Activated CD8-positive, alpha-beta T cell treated with anti-CD3 and anti-CD28 coated beads for 36 hours (primary cell): ENCODE results near the gene PRKN. TPM values are rescaled to one million over a fixed set of nuclear protein-coding genes. Genes with fewer than 3 reads are reported as not detected.

Experiments used
- ATAC-seq: fragments of 200-7000 bp; cut with Tn5 transposase; one replicate; pipeline ENCODE4 v1.10.0; 2021; ENCODE audit warnings: mild to moderate bottlenecking, moderate library complexity
- CTCF ChIA-PET: fragments of 350-600 bp; sonication (Branson Sonifier 250); formaldehyde crosslinking; loops from one replicate; lab custom pipeline; 2021; ENCODE audit warnings: antibody characterized with exemption; lab: Charles Lee
- POLR2A ChIA-PET: fragments of 350-600 bp; sonication (Branson Sonifier 250); formaldehyde crosslinking; loops from one replicate; lab custom pipeline; 2021; ENCODE audit warnings: antibody characterized with exemption; lab: Charles Lee
- DNase-seq: peaks from one replicate; pipeline ENCODE4 v3.0.0-alpha.2; 2020
- H3K27ac Mint-ChIP-seq: one replicate; pipeline ENCODE4 v1.8.0; 2021; ENCODE audit warnings: mild to moderate bottlenecking, mixed read lengths
- H3K27me3 Mint-ChIP-seq: one replicate; pipeline ENCODE4 v1.8.0; 2021; ENCODE audit warnings: mixed read lengths
- H3K36me3 Mint-ChIP-seq: one replicate; pipeline ENCODE4 v1.8.0; 2021; ENCODE audit warnings: low read depth, mixed read lengths
- H3K4me1 Mint-ChIP-seq: one replicate; pipeline ENCODE4 v1.8.0; 2021; ENCODE audit warnings: low read depth, mixed read lengths
- H3K4me3 Mint-ChIP-seq: one replicate; pipeline ENCODE4 v1.8.0; 2021; ENCODE audit warnings: mild to moderate bottlenecking, moderate library complexity, mixed read lengths
- H3K9me3 Mint-ChIP-seq: one replicate; pipeline ENCODE4 v1.8.0; 2021; ENCODE audit warnings: mixed read lengths
- CTCF ChIP-seq: fragments of 200-600 bp; IDR thresholded peaks from one replicate; pipeline ENCODE4 v1.8.0; 2022; ENCODE audit warnings: antibody characterized with exemption, mild to moderate bottlenecking
- intact Hi-C: fragments of 100-400 bp; cut with micrococcal nuclease; formaldehyde crosslinking; loops from one replicate; pipeline ENCODE4 v1.10.0; 2022
- total RNA-seq, 2 experiments: library from RNA; stranded (reverse); gene quantifications; one replicate each; pipeline ENCODE4 v1.2.3, GENCODE V29; 2021

PRKN gene
- total RNA-seq, 2 experiments from 2014 or later, result 1.2 to 1.4 TPM

- no peak for TF ChIP-seq CTCF
- ChIA-PET POLR2A (no interaction called here), CTCF (no interaction called here)
- DNase-seq (no peak), ATAC-seq (peak; percentile 58)
- Mint-ChIP-seq H3K4me3 (no peak overlapping the region), H3K9me3 (peaks cover 2% of the 10 kb centered on the region), H3K36me3 (no peaks in the 10 kb centered on the region), H3K27me3 (no peaks in the 10 kb centered on the region), H3K27ac (no peak overlapping the region), H3K4me1 (peaks cover 9% of the 10 kb centered on the region)
- intact Hi-C loops, result no loop called here
These were observed 545.7 kb downstream of the PRKN start for GRCh38 chr6:162181741-162182401.

GRCh38 chr6:162181111-162181510 lies 546.5 kb downstream of the PRKN start:
- DNase-seq, result no peak
- H3K4me1 Mint-ChIP-seq, result peaks cover 9% of the 10 kb centered on the region
- H3K36me3 Mint-ChIP-seq, result no peaks in the 10 kb centered on the region
- no peak overlapping the region for H3K4me3 Mint-ChIP-seq
- POLR2A ChIA-PET, result no interaction called here
- H3K27me3 Mint-ChIP-seq, result no peaks in the 10 kb centered on the region
- CTCF ChIA-PET, result no interaction called here
- peaks cover 2% of the 10 kb centered on the region for H3K9me3 Mint-ChIP-seq
- H3K27ac Mint-ChIP-seq, result no peak overlapping the region
- TF ChIP-seq CTCF, result no peak
- intact Hi-C loops, result no loop called here
- no peak for ATAC-seq

- Mint-ChIP-seq H3K4me1 (peaks cover 9% of the 10 kb centered on the region), H3K27me3 (no peaks in the 10 kb centered on the region), H3K27ac (no peak overlapping the region), H3K4me3 (no peak overlapping the region), H3K36me3 (no peaks in the 10 kb centered on the region), H3K9me3 (peaks cover 2% of the 10 kb centered on the region)
- ChIA-PET POLR2A (no interaction called here), CTCF (no interaction called here)
- DNase-seq (no peak), ATAC-seq (no peak)
- TF ChIP-seq CTCF, result no peak
- intact Hi-C loops, result no loop called here
These were observed 548.2 kb downstream of the PRKN start for GRCh38 chr6:162179196-162179951.

GRCh38 chr6:162178666-162179065 lies 548.9 kb downstream of the PRKN start:
- Mint-ChIP-seq H3K36me3 (no peaks in the 10 kb centered on the region), H3K27ac (no peak overlapping the region), H3K27me3 (no peaks in the 10 kb centered on the region), H3K4me1 (peaks cover 9% of the 10 kb centered on the region), H3K4me3 (no peak overlapping the region), H3K9me3 (peaks cover 2% of the 10 kb centered on the region)
- TF ChIP-seq CTCF, result no peak
- DNase-seq (no peak), ATAC-seq (no peak)
- intact Hi-C loops, result no loop called here
- CTCF ChIA-PET, result no interaction called here
- POLR2A ChIA-PET, result no interaction called here

GRCh38 chr6:162178266-162178665 lies 549.3 kb downstream of the PRKN start:
- CTCF ChIA-PET, result no interaction called here
- DNase-seq, result no peak

More at GRCh38 chr6:162178266-162178665, 549.3 kb downstream of the PRKN start:
- intact Hi-C loops, result no loop called here
- H3K4me3 Mint-ChIP-seq, result no peak overlapping the region
- no peaks in the 10 kb centered on the region for H3K36me3 Mint-ChIP-seq
- POLR2A ChIA-PET, result no interaction called here
- H3K27ac Mint-ChIP-seq, result no peak overlapping the region
- ATAC-seq, result no peak
- TF ChIP-seq CTCF, result no peak
- peaks cover 9% of the 10 kb centered on the region for H3K4me1 Mint-ChIP-seq
- peaks cover 2% of the 10 kb centered on the region for H3K9me3 Mint-ChIP-seq
- no peaks in the 10 kb centered on the region for H3K27me3 Mint-ChIP-seq
